Gastroesophageal sphincter (tissue), 3 donors: Measurements from ENCODE around the gene TTC39B.

ENCODE experiments used
- POLR2A ChIP-seq, 2 donors: fragments of 450-650 bp; IDR thresholded peaks; one replicate each; pipeline ENCODE4 v1.6.1; 2017; ENCODE audit warnings: antibody characterized with exemption in 2 of 2, mild to moderate bottlenecking in 2 of 2, moderate library complexity in 1 of 2
- POLR2AphosphoS5 ChIP-seq: sonication (generic); formaldehyde crosslinking; IDR thresholded peaks from one replicate; pipeline ENCODE4 v1.6.1; 2017; ENCODE audit warnings: antibody characterized with exemption
- TF ChIP-seq, protein P1 (sequence below), 4 experiments: fragments of 200-600 bp in 2 of 4; fragments of 450-650 bp in 2 of 4; sonication (generic) in 1 of 4; IDR thresholded peaks; one replicate each; pipeline ENCODE4 v1.5.1; 2017 to 2019; ENCODE audit warnings: antibody characterized with exemption in 4 of 4, mild to moderate bottlenecking in 2 of 4, moderate library complexity in 2 of 4

DNA sequence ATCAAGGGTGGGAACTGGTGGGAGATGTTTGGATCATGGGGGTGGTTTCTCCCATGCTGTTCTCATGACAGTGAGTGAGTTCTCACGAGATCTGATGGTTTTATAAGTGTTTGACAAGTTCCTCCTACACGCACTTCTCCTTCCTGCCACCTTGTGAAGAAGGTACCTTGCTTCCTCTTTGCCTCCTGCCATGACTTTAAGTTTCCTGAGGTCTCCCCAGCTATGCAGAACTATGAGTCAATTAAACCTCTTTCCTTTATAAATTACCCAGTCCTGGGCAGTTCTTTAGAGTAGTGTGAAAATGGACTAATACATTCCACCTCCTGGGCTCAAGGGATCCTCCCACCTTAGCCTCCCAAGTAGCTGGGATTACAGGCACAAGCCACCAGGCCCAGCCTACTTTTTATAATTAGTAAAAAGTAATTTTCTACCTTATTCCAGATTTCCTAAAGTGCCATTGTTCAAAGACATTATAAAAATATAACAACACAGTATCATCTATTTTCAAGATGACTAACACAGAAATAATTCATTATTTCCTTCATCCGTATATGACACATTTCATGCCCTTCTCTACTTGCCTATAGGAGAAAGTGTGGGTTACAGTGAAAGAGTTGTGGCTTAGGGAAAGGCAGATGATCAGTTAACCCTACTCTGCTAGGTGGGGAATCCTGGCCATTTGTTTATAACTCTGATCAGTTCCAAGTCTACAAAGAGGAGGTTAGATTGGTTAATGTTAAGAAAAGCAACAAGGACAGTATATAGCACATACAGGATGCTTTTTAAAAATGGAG lies 99.9 kb downstream of the TTC39B start:
- TF ChIP-seq, protein P1, sequence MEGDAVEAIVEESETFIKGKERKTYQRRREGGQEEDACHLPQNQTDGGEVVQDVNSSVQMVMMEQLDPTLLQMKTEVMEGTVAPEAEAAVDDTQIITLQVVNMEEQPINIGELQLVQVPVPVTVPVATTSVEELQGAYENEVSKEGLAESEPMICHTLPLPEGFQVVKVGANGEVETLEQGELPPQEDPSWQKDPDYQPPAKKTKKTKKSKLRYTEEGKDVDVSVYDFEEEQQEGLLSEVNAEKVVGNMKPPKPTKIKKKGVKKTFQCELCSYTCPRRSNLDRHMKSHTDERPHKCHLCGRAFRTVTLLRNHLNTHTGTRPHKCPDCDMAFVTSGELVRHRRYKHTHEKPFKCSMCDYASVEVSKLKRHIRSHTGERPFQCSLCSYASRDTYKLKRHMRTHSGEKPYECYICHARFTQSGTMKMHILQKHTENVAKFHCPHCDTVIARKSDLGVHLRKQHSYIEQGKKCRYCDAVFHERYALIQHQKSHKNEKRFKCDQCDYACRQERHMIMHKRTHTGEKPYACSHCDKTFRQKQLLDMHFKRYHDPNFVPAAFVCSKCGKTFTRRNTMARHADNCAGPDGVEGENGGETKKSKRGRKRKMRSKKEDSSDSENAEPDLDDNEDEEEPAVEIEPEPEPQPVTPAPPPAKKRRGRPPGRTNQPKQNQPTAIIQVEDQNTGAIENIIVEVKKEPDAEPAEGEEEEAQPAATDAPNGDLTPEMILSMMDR (IDR thresholded peaks at IDR 0.05): no peak
- TF ChIP-seq POLR2A (IDR thresholded peaks at IDR 0.05) (no peak), POLR2AphosphoS5 (no peak)
